Embryonic facial prominence (tissue), 1 donor: ENCODE results near the gene ZNF565.
"Not testable (repeated sequence)": the region's sequence is repeated elsewhere in the genome, so short reads cannot be mapped to it uniquely, and the experiment has no call there.

Source experiments
- DNase-seq: peaks from one replicate; pipeline ENCODE4 v3.0.0-alpha.2; 2016; ENCODE audit errors: extremely low spot score

Gene ZNF565

GRCh38 chr19:36150586-36150985 lies 63.9 kb downstream of the ZNF565 start:
- DNase-seq: no peak

GRCh38 chr19:36149673-36150406 lies 64.6 kb downstream of the ZNF565 start:
- DNase-seq: no peak

GRCh38 chr19:36144624-36145023 lies 69.8 kb downstream of the ZNF565 start:
- DNase-seq: no peak

- DNase-seq: no peak
Measured at GRCh38 chr19:36142496-36142895, 72.0 kb downstream of the ZNF565 start.

- DNase-seq: no peak
Measured at GRCh38 chr19:36142046-36142445, 72.4 kb downstream of the ZNF565 start.

- DNase-seq: peak; percentile 75
Measured at GRCh38 chr19:36141039-36141927, 73.2 kb downstream of the ZNF565 start.

GRCh38 chr19:36140304-36141038 lies 74.0 kb downstream of the ZNF565 start:
- peak; percentile 38 for DNase-seq

- DNase-seq: peak; percentile 92
Measured at GRCh38 chr19:36139473-36140303, 74.8 kb downstream of the ZNF565 start, which contains the start of gene CAPNS1. TSS of gene CAPNS1 (plus strand) at chr19:36140066. CDS start at chr19:36141012, 946 bp downstream.

- no peak for DNase-seq
Measured at GRCh38 chr19:36139120-36139472, 75.4 kb downstream of the ZNF565 start.

GRCh38 chr19:36136964-36137686 lies 77.3 kb downstream of the ZNF565 start:
- no peak for DNase-seq

- DNase-seq: not testable (repeated sequence)
Measured at GRCh38 chr19:36134867-36135266, 79.6 kb downstream of the ZNF565 start.
